Liver (tissue), 3 donors: ENCODE data around the gene SLAIN2.

Source experiments
- CTCF ChIP-seq: fragments of 150-350 bp; IDR thresholded peaks from 2 replicates; pipeline ENCODE4 v1.5.1; 2017; ENCODE audit warnings: improper control_type of control experiment, low read depth, low read length; ENCODE audit not compliant: missing input control
- GABPA ChIP-seq, 2 donors: IDR thresholded peaks in 1 of 2; conservative IDR thresholded peaks in 1 of 2; 2 replicates each; pipeline ENCODE4 v1.6.1; 2016; ENCODE audit warnings: antibody characterized with exemption in 2 of 2, mild to moderate bottlenecking in 1 of 2, moderate library complexity in 1 of 2
- MAX ChIP-seq: IDR thresholded peaks from 2 replicates; pipeline ENCODE4 v1.6.1; 2016; ENCODE audit warnings: antibody characterized with exemption
- RAD21 ChIP-seq, 2 donors: IDR thresholded peaks; 2 replicates each; pipeline ENCODE4 v1.6.1; 2016; ENCODE audit warnings: antibody characterized with exemption in 2 of 2, mild to moderate bottlenecking in 2 of 2
- REST ChIP-seq: IDR thresholded peaks from 2 replicates; pipeline ENCODE4 v1.6.1; 2016; ENCODE audit warnings: antibody characterized with exemption, mild to moderate bottlenecking
- RXRA ChIP-seq, 2 donors: IDR thresholded peaks; 2 replicates each; pipeline ENCODE4 v1.6.1; 2017 to 2018; ENCODE audit warnings: antibody characterized with exemption in 2 of 2, mild to moderate bottlenecking in 1 of 2
- donor health status: healthy.
- donor health status: healthy.

- no peak for TF ChIP-seq CTCF
- TF ChIP-seq RAD21 (IDR thresholded peaks at IDR 0.05): no peak
- TF ChIP-seq MAX: no peak
- TF ChIP-seq REST: no peak
- TF ChIP-seq GABPA (IDR thresholded peaks at IDR 0.05 in 1 of 2, conservative IDR thresholded peaks at IDR 0.05 in 1 of 2): no peak
- no peak for TF ChIP-seq RXRA (IDR thresholded peaks at IDR 0.05)
These were observed 7.7 kb upstream of the SLAIN2 start for GRCh38 chr4:48333587-48333986.
